Smooth muscle cell (in vitro differentiated cells): Measurements from ENCODE around the gene PERM1. TPM values are rescaled to one million over a fixed set of nuclear protein-coding genes. Genes with fewer than 3 reads are reported as not detected.

Experiments
- DNase-seq: peaks from one replicate; lab custom pipeline; 2025; ENCODE audit not compliant: unreplicated experiment; lab: John Stamatoyannopoulos, UW
- H2AFZ ChIP-seq: fragments of 200-600 bp; sonication (generic); 2 replicates; pipeline ENCODE4 v1.6.0; 2016; ENCODE audit warnings: antibody characterized with exemption, low read depth, mild to moderate bottlenecking
- H3F3A ChIP-seq: fragments of 200-600 bp; sonication (generic); 2 replicates; pipeline ENCODE4 v1.6.0; 2017; ENCODE audit warnings: antibody characterized with exemption, low read depth
- H3K27ac ChIP-seq: fragments of 200-600 bp; sonication (generic); 2 replicates; pipeline ENCODE4 v1.5.1; 2016; ENCODE audit warnings: low read depth, mild to moderate bottlenecking
- H3K27me3 ChIP-seq: fragments of 200-600 bp; sonication (generic); 2 replicates; pipeline ENCODE4 v1.6.1; 2016; ENCODE audit warnings: low read depth, mild to moderate bottlenecking
- H3K36me3 ChIP-seq: fragments of 200-600 bp; sonication (generic); 2 replicates; pipeline ENCODE4 v1.5.1; 2016; ENCODE audit warnings: low read depth
- H3K4me1 ChIP-seq: fragments of 200-600 bp; sonication (generic); 2 replicates; pipeline ENCODE4 v1.5.1; 2016; ENCODE audit warnings: low read depth
- H3K4me2 ChIP-seq: fragments of 200-600 bp; sonication (generic); 2 replicates; pipeline ENCODE4 v1.6.0; 2016; ENCODE audit warnings: mild to moderate bottlenecking
- H3K4me3 ChIP-seq: fragments of 200-600 bp; sonication (generic); 2 replicates; pipeline ENCODE4 v1.5.1; 2016; ENCODE audit warnings: mild to moderate bottlenecking
- H3K79me2 ChIP-seq: fragments of 200-600 bp; sonication (generic); 2 replicates; pipeline ENCODE4 v1.6.0; 2016; ENCODE audit warnings: low read depth, mild to moderate bottlenecking
- H3K9ac ChIP-seq: fragments of 200-600 bp; sonication (generic); 2 replicates; pipeline ENCODE4 v1.6.0; 2016; ENCODE audit warnings: low read depth
- H3K9me3 ChIP-seq: fragments of 200-600 bp; sonication (generic); replicated peaks from 2 replicates; pipeline ENCODE4 v1.5.1; 2016; ENCODE audit warnings: low read depth
- H4K20me1 ChIP-seq: fragments of 200-600 bp; sonication (generic); 2 replicates; pipeline ENCODE4 v1.6.0; 2016; ENCODE audit warnings: low read depth
- CTCF ChIP-seq: fragments of 200-600 bp; sonication (generic); IDR thresholded peaks from 2 replicates; pipeline ENCODE4 v1.5.1; 2017; ENCODE audit warnings: borderline replicate concordance, mild to moderate bottlenecking, antibody characterized with exemption; ENCODE audit not compliant: insufficient read depth, poor library complexity, severe bottlenecking
- WGBS: methylation state at CpG from one replicate; pipeline ENCODE4 v1.1.7; 2016; ENCODE audit warnings: low lambda C conversion rate; 5-methylcytosine and 5-hydroxymethylcytosine counted together
- polyA plus RNA-seq: library from polyadenylated mRNA; unstranded; fragments of >200 nt; fragmentation: Nextera tagmentation; extraction: Ambion mirVana; gene quantifications from 2 replicates; pipeline ENCODE4 v1.2.1, GENCODE V29; 2016
- small RNA-seq: library from RNA; depleted of rRNA; stranded (forward); fragments of <200 nt; gene quantifications from one replicate; pipeline ENCODE3, GENCODE V24; 2014
- total RNA-seq: library from RNA; depleted of rRNA; stranded (reverse); fragments of >200 nt; gene quantifications from 2 replicates; pipeline ENCODE4 v1.2.3, GENCODE V29; 2014

PERM1 gene
- total and polyA plus RNA-seq, 2 experiments from 2014 or later: 2.6 TPM; not detected in 1

- H3K27me3 ChIP-seq: no peaks in the 10 kb centered on the region
- H3K4me1 ChIP-seq: peaks cover 8% of the 10 kb centered on the region
- H2AFZ ChIP-seq: no peak overlapping the region
- no peaks in the 10 kb centered on the region for H3K36me3 ChIP-seq
- no peaks in the 10 kb centered on the region for H3K9me3 ChIP-seq
- no peak overlapping the region for H3K9ac ChIP-seq
- H3F3A ChIP-seq: no peaks in the 10 kb centered on the region
- H3K27ac ChIP-seq: no peak overlapping the region
- no peak for DNase-seq
- no peak for TF ChIP-seq CTCF
- no peak overlapping the region for H3K4me3 ChIP-seq
- H4K20me1 ChIP-seq: peaks cover 54% of the 10 kb centered on the region
- no peaks in the 10 kb centered on the region for H3K79me2 ChIP-seq
- WGBS: 98% methylated on average over 10 of the region's 10 CpGs
- H3K4me2 ChIP-seq: no peak overlapping the region
Observed at GRCh38 chr1:927748-928147, 54.1 kb downstream of the PERM1 start.

DNA sequence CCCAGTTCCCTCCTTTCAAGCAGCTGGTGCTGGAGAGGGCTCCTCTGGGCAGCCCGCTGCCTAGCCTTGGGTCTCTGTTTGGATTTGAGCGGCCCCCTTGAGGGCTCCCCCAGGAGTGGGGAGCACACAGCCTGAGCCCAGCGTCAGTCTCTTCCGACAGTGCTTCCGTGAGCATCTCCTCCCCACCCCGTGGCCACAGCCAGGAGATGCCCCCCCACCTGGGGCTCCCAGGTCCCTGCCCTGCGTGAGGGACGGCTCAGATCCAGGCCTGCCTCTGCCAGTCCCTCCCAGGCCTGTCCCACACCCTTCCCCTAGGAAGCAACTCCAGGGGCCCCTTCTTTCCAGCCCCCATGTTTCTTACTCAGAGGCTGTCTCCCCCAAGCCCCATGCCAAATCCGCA, 54.7 kb downstream of the PERM1 start:
- H3K27ac ChIP-seq: no peak overlapping the region
- peaks cover 56% of the 10 kb centered on the region for H4K20me1 ChIP-seq
- TF ChIP-seq CTCF: no peak
- no peaks in the 10 kb centered on the region for H3K36me3 ChIP-seq
- WGBS: 74% methylated on average over 5 of the region's 9 CpGs
- no peak overlapping the region for H3K9ac ChIP-seq
- H3K9me3 ChIP-seq: no peaks in the 10 kb centered on the region
- no peak overlapping the region for H3K4me2 ChIP-seq
- H3K4me1 ChIP-seq: peaks cover 8% of the 10 kb centered on the region
- H2AFZ ChIP-seq: no peak overlapping the region
- no peak for DNase-seq
- H3F3A ChIP-seq: no peaks in the 10 kb centered on the region
- H3K79me2 ChIP-seq: no peaks in the 10 kb centered on the region
- no peak overlapping the region for H3K4me3 ChIP-seq
- no peaks in the 10 kb centered on the region for H3K27me3 ChIP-seq

DNA sequence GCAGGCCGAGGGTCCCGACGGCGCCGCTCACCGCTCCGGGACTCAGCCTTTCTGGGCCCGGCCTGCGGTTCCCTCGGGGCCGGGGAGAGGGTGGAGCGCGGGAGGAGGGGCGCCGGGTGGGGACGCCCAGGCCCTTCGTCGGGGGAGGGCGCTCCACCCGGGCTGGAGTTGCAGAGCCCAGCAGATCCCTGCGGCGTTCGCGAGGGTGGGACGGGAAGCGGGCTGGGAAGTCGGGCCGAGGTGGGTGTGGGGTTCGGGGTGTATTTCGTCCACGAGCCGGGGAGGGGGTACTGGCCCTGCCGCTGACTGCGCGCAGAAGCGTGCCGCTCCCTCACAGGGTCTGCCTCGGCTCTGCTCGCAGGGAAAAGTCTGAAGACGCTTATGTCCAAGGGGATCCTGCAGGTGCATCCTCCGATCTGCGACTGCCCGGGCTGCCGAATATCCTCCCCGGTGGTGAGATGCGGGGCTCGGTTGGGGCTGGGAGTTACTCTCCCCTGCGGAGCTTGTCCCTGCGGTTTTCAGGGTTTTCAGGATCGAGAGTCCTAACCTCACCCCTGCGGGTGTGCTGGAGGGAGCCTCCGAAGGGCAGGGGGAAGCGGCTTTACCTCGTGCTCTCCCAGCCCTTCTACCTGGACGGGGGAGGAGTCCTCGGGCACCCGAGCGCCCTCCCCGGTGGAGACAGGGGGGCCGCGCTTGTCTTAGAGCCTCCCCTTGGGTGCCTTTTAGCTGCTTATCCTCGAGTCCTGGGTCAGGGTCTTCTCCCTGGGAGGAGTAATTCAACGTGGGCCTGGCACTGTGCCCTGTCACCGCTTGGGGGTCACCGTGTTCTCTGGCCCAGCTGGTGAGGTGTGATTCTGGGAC, 56.1 kb downstream of the PERM1 start:
- Histone ChIP-seq H3K27me3 (no peaks in the 10 kb centered on the region), H3K4me2 (peak overlapping the region; percentile 95)
- DNase-seq: peak; percentile 32

More for the DNA sequence above, 56.1 kb downstream of the PERM1 start:
- Histone ChIP-seq H3K9ac (no peak overlapping the region), H3F3A (no peaks in the 10 kb centered on the region), H2AFZ (no peak overlapping the region), H3K36me3 (no peaks in the 10 kb centered on the region), H3K79me2 (no peaks in the 10 kb centered on the region), H3K4me3 (peak overlapping the region; percentile 56), H3K9me3 (no peaks in the 10 kb centered on the region), H3K4me1 (peaks cover 10% of the 10 kb centered on the region), H4K20me1 (peaks cover 55% of the 10 kb centered on the region), H3K27ac (no peak overlapping the region)
- TF ChIP-seq CTCF: no peak
- 14% methylated on average over 44 of the region's 65 CpGs for WGBS

Small RNAs within 50 kb of the gene (small RNA-seq; reads per million reads assigned to genes)
- gene AL645608.3: not detected

Other genes with a start within 250 kb of the PERM1 start
- gene SAMD11, start 58.2 kb downstream of the PERM1 start, total RNA-seq: 7.5 and 18.0 TPM in 2 replicates
- gene SAMD11, start 58.2 kb downstream of the PERM1 start, polyA plus RNA-seq: 21.1 and 24.1 TPM in 2 replicates
- 34.5 and 38.9 TPM in 2 replicates for gene NOC2L, start 22.8 kb downstream of the PERM1 start, total RNA-seq
- gene NOC2L, start 22.8 kb downstream of the PERM1 start, polyA plus RNA-seq: 64.0 and 76.3 TPM in 2 replicates
- 10.2 and 12.4 TPM in 2 replicates for gene KLHL17, start 21.5 kb downstream of the PERM1 start, total RNA-seq
- 29.9 and 32.7 TPM in 2 replicates for gene KLHL17, start 21.5 kb downstream of the PERM1 start, polyA plus RNA-seq
- gene PLEKHN1, start 15.6 kb downstream of the PERM1 start, total RNA-seq: 1.9 and 2.6 TPM in 2 replicates
- 5.2 and 9.6 TPM in 2 replicates for gene PLEKHN1, start 15.6 kb downstream of the PERM1 start, polyA plus RNA-seq
- 33.8 and 57.0 TPM in 2 replicates for gene HES4, start 18.0 kb upstream of the PERM1 start, total RNA-seq
- 72.0 and 82.1 TPM in 2 replicates for gene HES4, start 18.0 kb upstream of the PERM1 start, polyA plus RNA-seq
- gene ISG15, start 31.4 kb upstream of the PERM1 start, total RNA-seq: 49.1 and 109 TPM in 2 replicates
- 147 and 148 TPM in 2 replicates for gene ISG15, start 31.4 kb upstream of the PERM1 start, polyA plus RNA-seq
- 24.7 and 28.9 TPM in 2 replicates for gene AGRN, start 38.0 kb upstream of the PERM1 start, total RNA-seq
- gene AGRN, start 38.0 kb upstream of the PERM1 start, polyA plus RNA-seq: 17.5 and 31.0 TPM in 2 replicates
- gene RNF223, start 92.2 kb upstream of the PERM1 start, total RNA-seq: 0.81 and 4.3 TPM in 2 replicates
- 1.6 and 1.9 TPM in 2 replicates for gene RNF223, start 92.2 kb upstream of the PERM1 start, polyA plus RNA-seq
- gene C1orf159, start 134.0 kb upstream of the PERM1 start, total RNA-seq: 9.3 and 24.5 TPM in 2 replicates
- 20.2 and 27.1 TPM in 2 replicates for gene C1orf159, start 134.0 kb upstream of the PERM1 start, polyA plus RNA-seq
- not detected in 2 replicates for gene TTLL10, start 191.8 kb upstream of the PERM1 start, total RNA-seq
- 0.45 TPM in 1 of 2 replicates, not detected in the other for gene TTLL10, start 191.8 kb upstream of the PERM1 start, polyA plus RNA-seq
- gene TNFRSF18, start 224.5 kb upstream of the PERM1 start, total RNA-seq: 1.9 and 4.8 TPM in 2 replicates
- gene TNFRSF18, start 224.5 kb upstream of the PERM1 start, polyA plus RNA-seq: 12.2 and 15.8 TPM in 2 replicates
- gene TNFRSF4, start 232.1 kb upstream of the PERM1 start, total RNA-seq: 0.54 TPM in 1 of 2 replicates, not detected in the other
- gene TNFRSF4, start 232.1 kb upstream of the PERM1 start, polyA plus RNA-seq: 0.79 TPM in 1 of 2 replicates, not detected in the other
- gene SDF4, start 249.9 kb upstream of the PERM1 start, total RNA-seq: 75.0 and 94.9 TPM in 2 replicates
- 263 TPM in 2 replicates for gene SDF4, start 249.9 kb upstream of the PERM1 start, polyA plus RNA-seq